Measurements from ENCODE around the gene HIKESHI. TPM values are rescaled to one million over a fixed set of nuclear protein-coding genes. Genes with fewer than 3 reads are reported as not detected.

HIKESHI gene
- total and polyA plus RNA-seq, 2 experiments from 2014 or later, result 46.2 to 61.9 TPM

DNA sequence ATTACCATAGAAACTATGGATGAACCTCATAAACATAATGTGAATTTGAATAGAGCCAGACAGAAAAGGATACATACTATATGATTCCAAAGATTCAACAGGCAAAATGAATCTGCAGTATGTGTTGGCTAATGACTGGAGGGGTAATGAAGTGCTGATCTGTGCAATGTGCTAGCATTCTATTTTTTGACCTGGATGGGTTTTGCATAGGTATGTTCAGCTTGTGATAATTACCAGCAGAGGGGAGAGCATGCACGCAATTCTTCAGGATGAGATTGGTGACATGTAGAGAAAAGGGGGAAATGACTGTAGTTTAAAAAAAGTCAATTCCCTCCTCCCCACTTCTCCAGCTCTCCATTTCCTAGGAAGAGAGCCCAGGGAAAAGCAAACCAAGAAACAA, 72.0 kb downstream of the HIKESHI start:
- Histone ChIP-seq H3K4me1 (ENCODE audit: insufficient read depth) (no peaks in the 10 kb centered on the region), H2AFZ (peak overlapping the region; percentile 8), H4K20me1 (ENCODE audit: insufficient read depth, poor library complexity, severe bottlenecking) (no peaks in the 10 kb centered on the region), H3K27me3 (no peaks in the 10 kb centered on the region), H3K27ac (no peak overlapping the region), H3K9me2 (replicated peaks; ENCODE audit: insufficient read depth) (no peaks in the 10 kb centered on the region), H3K4me3 (no peak overlapping the region), H3K36me3 (replicated peaks; ENCODE audit: insufficient read depth, low read depth) (no peaks in the 10 kb centered on the region), H3K79me2 (no peaks in the 10 kb centered on the region), H3K4me2 (peak overlapping the region; percentile 76), H3K9me3 (ENCODE audit: low read depth) (no peaks in the 10 kb centered on the region)
- TF ChIP-seq EZH2phosphoT487 (IDR thresholded peaks at IDR 0.05; ENCODE audit: low read depth, severe bottlenecking, unreplicated experiment) (no peak), EZH2 (IDR thresholded peaks at IDR 0.05; ENCODE audit: borderline replicate concordance) (no peak)
- TF ChIP-seq, protein P1, sequence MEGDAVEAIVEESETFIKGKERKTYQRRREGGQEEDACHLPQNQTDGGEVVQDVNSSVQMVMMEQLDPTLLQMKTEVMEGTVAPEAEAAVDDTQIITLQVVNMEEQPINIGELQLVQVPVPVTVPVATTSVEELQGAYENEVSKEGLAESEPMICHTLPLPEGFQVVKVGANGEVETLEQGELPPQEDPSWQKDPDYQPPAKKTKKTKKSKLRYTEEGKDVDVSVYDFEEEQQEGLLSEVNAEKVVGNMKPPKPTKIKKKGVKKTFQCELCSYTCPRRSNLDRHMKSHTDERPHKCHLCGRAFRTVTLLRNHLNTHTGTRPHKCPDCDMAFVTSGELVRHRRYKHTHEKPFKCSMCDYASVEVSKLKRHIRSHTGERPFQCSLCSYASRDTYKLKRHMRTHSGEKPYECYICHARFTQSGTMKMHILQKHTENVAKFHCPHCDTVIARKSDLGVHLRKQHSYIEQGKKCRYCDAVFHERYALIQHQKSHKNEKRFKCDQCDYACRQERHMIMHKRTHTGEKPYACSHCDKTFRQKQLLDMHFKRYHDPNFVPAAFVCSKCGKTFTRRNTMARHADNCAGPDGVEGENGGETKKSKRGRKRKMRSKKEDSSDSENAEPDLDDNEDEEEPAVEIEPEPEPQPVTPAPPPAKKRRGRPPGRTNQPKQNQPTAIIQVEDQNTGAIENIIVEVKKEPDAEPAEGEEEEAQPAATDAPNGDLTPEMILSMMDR (IDR thresholded peaks at IDR 0.05; ENCODE audit: poor library complexity), result no peak
- 68% methylated on average over 1 of the region's 1 CpG for WGBS (ENCODE audit: low lambda C conversion rate, missing lambda C conversion rate)
- no peak for DNase-seq (ENCODE audit: low spot score)

DNA sequence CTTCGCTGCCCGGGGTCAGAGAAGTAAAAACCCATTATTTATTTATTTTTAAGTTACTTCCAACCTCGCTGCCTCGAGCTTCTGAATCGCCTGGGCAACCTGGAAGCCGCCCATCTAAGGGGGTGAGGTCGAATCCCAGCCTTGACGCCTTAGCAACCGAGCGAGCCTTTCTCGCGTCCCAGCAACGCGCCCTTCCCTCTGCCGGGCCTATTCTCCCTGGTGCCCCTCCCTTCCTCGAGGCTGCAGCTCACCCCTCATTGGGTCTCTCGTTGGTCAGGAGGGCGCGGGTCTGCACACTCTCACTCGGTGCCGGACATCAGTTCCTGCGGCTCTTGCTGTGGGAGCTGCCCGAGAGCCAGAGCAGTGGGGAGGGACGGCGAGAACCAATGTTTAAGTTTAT, 72.5 kb downstream of the HIKESHI start, which contains the start of gene CCDC81:
TSS of gene CCDC81 (plus strand) at position 302 of the 400 bp plus-strand sequence. CDS start 277 bp downstream, outside the sequence.
- peak within 1 kb of the TSS; percentile 8 for H2AFZ ChIP-seq
- no peak for TF ChIP-seq EZH2phosphoT487 (IDR thresholded peaks at IDR 0.05; ENCODE audit: low read depth, severe bottlenecking, unreplicated experiment)
- TF ChIP-seq, protein P1 (IDR thresholded peaks at IDR 0.05; ENCODE audit: poor library complexity), result no peak
- TF ChIP-seq EZH2 (IDR thresholded peaks at IDR 0.05; ENCODE audit: borderline replicate concordance), result no peak
- H3K79me2 ChIP-seq, result no peaks in the 10 kb centered on the region
- WGBS (ENCODE audit: low lambda C conversion rate, missing lambda C conversion rate), result 26% methylated on average over 25 of the region's 25 CpGs
- no peaks in the 10 kb centered on the region for H3K36me3 ChIP-seq (replicated peaks; ENCODE audit: insufficient read depth, low read depth)
- H3K9me2 ChIP-seq (replicated peaks; ENCODE audit: insufficient read depth), result no peaks in the 10 kb centered on the region
- H3K9me3 ChIP-seq (ENCODE audit: low read depth), result no peaks in the 10 kb centered on the region
- H3K4me3 ChIP-seq, result no peak within 1 kb of the TSS
- H3K4me2 ChIP-seq, result peak within 1 kb of the TSS; percentile 76
- H3K27ac ChIP-seq, result no peak within 1 kb of the TSS
- no peaks in the 10 kb centered on the region for H4K20me1 ChIP-seq (ENCODE audit: insufficient read depth, poor library complexity, severe bottlenecking)
- H3K4me1 ChIP-seq (ENCODE audit: insufficient read depth), result no peaks in the 10 kb centered on the region
- peak; percentile 13 for DNase-seq (ENCODE audit: low spot score)
- no peaks in the 10 kb centered on the region for H3K27me3 ChIP-seq

DNA sequence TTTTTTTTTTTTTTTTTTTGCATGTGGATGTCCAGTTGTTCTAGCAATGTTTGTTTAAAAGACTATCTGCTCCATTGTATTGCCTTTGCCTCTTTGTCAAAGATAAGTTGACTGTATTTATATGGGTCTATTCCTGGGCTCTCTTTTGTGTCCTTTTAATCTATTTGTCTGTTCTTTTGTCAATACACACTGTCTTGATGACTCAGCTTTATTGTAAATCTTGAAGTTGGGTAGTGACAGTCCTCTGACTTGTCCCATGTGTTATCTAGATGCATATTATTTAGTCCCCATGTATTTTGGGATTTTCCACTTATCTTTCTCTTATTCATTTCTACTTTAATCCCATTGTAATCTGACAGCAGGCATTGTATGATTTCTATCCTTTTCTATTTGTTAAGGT, 75.9 kb downstream of the HIKESHI start:
- H3K4me3 ChIP-seq, result no peak overlapping the region
- no peaks in the 10 kb centered on the region for H3K79me2 ChIP-seq
- no peak for DNase-seq (ENCODE audit: low spot score)
- H3K4me2 ChIP-seq, result no peak overlapping the region
- no peaks in the 10 kb centered on the region for H3K9me3 ChIP-seq (ENCODE audit: low read depth)
- no peak overlapping the region for H2AFZ ChIP-seq
- TF ChIP-seq EZH2 (IDR thresholded peaks at IDR 0.05; ENCODE audit: borderline replicate concordance), result no peak
- TF ChIP-seq, protein P1 (IDR thresholded peaks at IDR 0.05; ENCODE audit: poor library complexity), result no peak
- no peak for TF ChIP-seq EZH2phosphoT487 (IDR thresholded peaks at IDR 0.05; ENCODE audit: low read depth, severe bottlenecking, unreplicated experiment)
- H4K20me1 ChIP-seq (ENCODE audit: insufficient read depth, poor library complexity, severe bottlenecking), result no peaks in the 10 kb centered on the region
- H3K27me3 ChIP-seq, result no peaks in the 10 kb centered on the region
- H3K9me2 ChIP-seq (replicated peaks; ENCODE audit: insufficient read depth), result no peaks in the 10 kb centered on the region
- no peak overlapping the region for H3K27ac ChIP-seq
- H3K36me3 ChIP-seq (replicated peaks; ENCODE audit: insufficient read depth, low read depth), result no peaks in the 10 kb centered on the region
- H3K4me1 ChIP-seq (ENCODE audit: insufficient read depth), result no peaks in the 10 kb centered on the region
